IPS-20b (cell line): ENCODE results near the gene DYRK4.
"Not testable (repeated sequence)": the region's sequence is repeated elsewhere in the genome, so short reads cannot be mapped to it uniquely, and the experiment has no call there.

Source experiments
- H3K27ac ChIP-seq: one replicate; pipeline ENCODE4 v1.5.1; 2013; ENCODE audit warnings: low read length
- H3K27me3 ChIP-seq: 2 replicates; pipeline ENCODE4 v1.6.1; 2013; ENCODE audit warnings: mild to moderate bottlenecking, low read length, inconsistent platforms; ENCODE audit not compliant: insufficient read depth
- H3K36me3 ChIP-seq: 2 replicates; pipeline ENCODE4 v1.6.1; 2013; ENCODE audit warnings: low read depth, mild to moderate bottlenecking, inconsistent platforms, low read length, moderate library complexity; ENCODE audit not compliant: insufficient read depth
- H3K4me1 ChIP-seq: 2 replicates; pipeline ENCODE4 v1.6.1; 2013; ENCODE audit warnings: mild to moderate bottlenecking, control low read depth, inconsistent platforms, low read length, moderate library complexity; ENCODE audit not compliant: insufficient read depth
- H3K4me3 ChIP-seq: 2 replicates; pipeline ENCODE4 v1.5.1; 2013; ENCODE audit warnings: mild to moderate bottlenecking, low read length, inconsistent platforms
- H3K9ac ChIP-seq: 2 replicates; pipeline ENCODE4 v1.6.1; 2013; ENCODE audit warnings: low read depth, mild to moderate bottlenecking, inconsistent platforms, low read length, moderate library complexity
- H3K9me3 ChIP-seq: 2 replicates; pipeline ENCODE4 v1.6.1; 2013; ENCODE audit warnings: mild to moderate bottlenecking, low read depth, low read length, inconsistent platforms; ENCODE audit not compliant: insufficient read depth

Gene DYRK4

GRCh38 chr12:4562034-4562657, at the start of gene DYRK4:
TSS of gene DYRK4 (plus strand) at chr12:4562208. CDS start at chr12:4562246, 38 bp downstream.
- peak within 1 kb of the TSS; percentile 56; the same call in 1 of the 2 replicates for H3K4me3 ChIP-seq
- no peaks in the 10 kb centered on the region for H3K4me1 ChIP-seq
- H3K27ac ChIP-seq, result no peak within 1 kb of the TSS
- peaks cover 23% of the 10 kb centered on the region for H3K27me3 ChIP-seq
- peak within 1 kb of the TSS; percentile 36; the same call in 1 of the 2 replicates for H3K9ac ChIP-seq
- peaks cover 31% of the 10 kb centered on the region for H3K36me3 ChIP-seq
- no peaks in the 10 kb centered on the region for H3K9me3 ChIP-seq

- Histone ChIP-seq H3K9ac (no peak overlapping the region), H3K27ac (no peak overlapping the region), H3K27me3 (no peaks in the 10 kb centered on the region), H3K4me1 (no peaks in the 10 kb centered on the region), H3K4me3 (no peak overlapping the region), H3K36me3 (peaks cover 24% of the 10 kb centered on the region), H3K9me3 (no peaks in the 10 kb centered on the region)
Measured at GRCh38 chr12:4518106-4518728, 43.8 kb upstream of the DYRK4 start.

- not testable (repeated sequence) for H3K9ac ChIP-seq, H3K9me3 ChIP-seq, H3K4me1 ChIP-seq, H3K27me3 ChIP-seq, H3K4me3 ChIP-seq, H3K27ac ChIP-seq
- H3K36me3 ChIP-seq, result peaks cover 33% of the 10 kb centered on the region
Measured at GRCh38 chr12:4523443-4523842, 38.6 kb upstream of the DYRK4 start.

GRCh38 chr12:4526923-4527546, 35.0 kb upstream of the DYRK4 start:
- Histone ChIP-seq H3K36me3 (peaks cover 33% of the 10 kb centered on the region), H3K9ac (no peak overlapping the region), H3K27ac (no peak overlapping the region), H3K9me3 (no peaks in the 10 kb centered on the region), H3K4me1 (no peaks in the 10 kb centered on the region), H3K27me3 (no peaks in the 10 kb centered on the region), H3K4me3 (no peak overlapping the region)

- no peak overlapping the region for H3K9ac ChIP-seq
- H3K27ac ChIP-seq, result no peak overlapping the region
- H3K4me3 ChIP-seq, result no peak overlapping the region
- H3K27me3 ChIP-seq, result no peaks in the 10 kb centered on the region
- H3K4me1 ChIP-seq, result no peaks in the 10 kb centered on the region
- H3K9me3 ChIP-seq, result no peaks in the 10 kb centered on the region
- peaks cover 27% of the 10 kb centered on the region for H3K36me3 ChIP-seq
Measured at GRCh38 chr12:4530160-4530559, 31.8 kb upstream of the DYRK4 start.

- H3K9ac ChIP-seq, result no peak overlapping the region
- H3K36me3 ChIP-seq, result peaks cover 26% of the 10 kb centered on the region
- H3K27me3 ChIP-seq, result no peaks in the 10 kb centered on the region
- H3K4me3 ChIP-seq, result no peak overlapping the region
- H3K4me1 ChIP-seq, result no peaks in the 10 kb centered on the region
- H3K27ac ChIP-seq, result no peak overlapping the region
- H3K9me3 ChIP-seq, result no peaks in the 10 kb centered on the region
Measured at GRCh38 chr12:4530982-4531586, 30.9 kb upstream of the DYRK4 start.

GRCh38 chr12:4535092-4535491, 26.9 kb upstream of the DYRK4 start:
- H3K27ac ChIP-seq, result no peak overlapping the region
- H3K4me1 ChIP-seq, result peaks cover 7% of the 10 kb centered on the region; the same call in 1 of the 2 replicates
- no peak overlapping the region for H3K4me3 ChIP-seq
- no peaks in the 10 kb centered on the region for H3K27me3 ChIP-seq
- H3K9ac ChIP-seq, result no peak overlapping the region
- H3K9me3 ChIP-seq, result no peaks in the 10 kb centered on the region
- H3K36me3 ChIP-seq, result peaks cover 18% of the 10 kb centered on the region; the same call in 1 of the 2 replicates

- H3K9me3 ChIP-seq, result no peaks in the 10 kb centered on the region
- no peak overlapping the region for H3K9ac ChIP-seq
- H3K27me3 ChIP-seq, result no peaks in the 10 kb centered on the region
- no peak overlapping the region for H3K4me3 ChIP-seq
- H3K36me3 ChIP-seq, result peaks cover 19% of the 10 kb centered on the region; the same call in 1 of the 2 replicates
- H3K4me1 ChIP-seq, result peaks cover 7% of the 10 kb centered on the region; the same call in 1 of the 2 replicates
- no peak overlapping the region for H3K27ac ChIP-seq
Measured at GRCh38 chr12:4535871-4536270, 26.1 kb upstream of the DYRK4 start.

GRCh38 chr12:4538207-4539160, 23.5 kb upstream of the DYRK4 start, which contains the start of gene RAD51AP1:
TSS of gene RAD51AP1 (plus strand) at chr12:4538890. CDS start at chr12:4538940, 50 bp downstream.
- H3K4me3 ChIP-seq, result peak within 1 kb of the TSS; percentile 98
- H3K9me3 ChIP-seq, result no peaks in the 10 kb centered on the region
- H3K4me1 ChIP-seq, result peaks cover 7% of the 10 kb centered on the region; the same call in 1 of the 2 replicates
- no peaks in the 10 kb centered on the region for H3K27me3 ChIP-seq
- H3K27ac ChIP-seq, result peak within 1 kb of the TSS; percentile 81
- peaks cover 37% of the 10 kb centered on the region for H3K36me3 ChIP-seq
- H3K9ac ChIP-seq, result peak within 1 kb of the TSS; percentile 98

GRCh38 chr12:4539167-4539870, 22.7 kb upstream of the DYRK4 start:
- no peaks in the 10 kb centered on the region for H3K27me3 ChIP-seq
- peaks cover 7% of the 10 kb centered on the region; the same call in 1 of the 2 replicates for H3K4me1 ChIP-seq
- H3K4me3 ChIP-seq, result peak overlapping the region; percentile 98
- H3K27ac ChIP-seq, result peak overlapping the region; percentile 81
- no peaks in the 10 kb centered on the region for H3K9me3 ChIP-seq
- H3K36me3 ChIP-seq, result peaks cover 40% of the 10 kb centered on the region
- H3K9ac ChIP-seq, result peak overlapping the region; percentile 98
